AG08395 (cell line): ENCODE data around the gene ELK1.
A peak's percentile ranks its signal among the peaks of the same experiment; 100 is the strongest.
"Not testable (repeated sequence)": the region's sequence is repeated elsewhere in the genome, so short reads cannot be mapped to it uniquely, and the experiment has no call there.

Source experiments
- DNase-seq: peaks from one replicate; pipeline ENCODE4 v3.0.0; 2012; ENCODE audit warnings: mixed read lengths, low spot score

ELK1 gene, protein sequence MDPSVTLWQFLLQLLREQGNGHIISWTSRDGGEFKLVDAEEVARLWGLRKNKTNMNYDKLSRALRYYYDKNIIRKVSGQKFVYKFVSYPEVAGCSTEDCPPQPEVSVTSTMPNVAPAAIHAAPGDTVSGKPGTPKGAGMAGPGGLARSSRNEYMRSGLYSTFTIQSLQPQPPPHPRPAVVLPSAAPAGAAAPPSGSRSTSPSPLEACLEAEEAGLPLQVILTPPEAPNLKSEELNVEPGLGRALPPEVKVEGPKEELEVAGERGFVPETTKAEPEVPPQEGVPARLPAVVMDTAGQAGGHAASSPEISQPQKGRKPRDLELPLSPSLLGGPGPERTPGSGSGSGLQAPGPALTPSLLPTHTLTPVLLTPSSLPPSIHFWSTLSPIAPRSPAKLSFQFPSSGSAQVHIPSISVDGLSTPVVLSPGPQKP

GRCh38 chrX:47650164-47651042 lies at the start of gene ELK1:
ELK1 (minus strand) TSS chrX:47650563; CDS start chrX:47641441, 9,122 bp downstream.
- DNase-seq, result peak; percentile 92

GRCh38 chrX:47697181-47697580 lies 46.8 kb upstream of the ELK1 start:
- no peak for DNase-seq

DNA sequence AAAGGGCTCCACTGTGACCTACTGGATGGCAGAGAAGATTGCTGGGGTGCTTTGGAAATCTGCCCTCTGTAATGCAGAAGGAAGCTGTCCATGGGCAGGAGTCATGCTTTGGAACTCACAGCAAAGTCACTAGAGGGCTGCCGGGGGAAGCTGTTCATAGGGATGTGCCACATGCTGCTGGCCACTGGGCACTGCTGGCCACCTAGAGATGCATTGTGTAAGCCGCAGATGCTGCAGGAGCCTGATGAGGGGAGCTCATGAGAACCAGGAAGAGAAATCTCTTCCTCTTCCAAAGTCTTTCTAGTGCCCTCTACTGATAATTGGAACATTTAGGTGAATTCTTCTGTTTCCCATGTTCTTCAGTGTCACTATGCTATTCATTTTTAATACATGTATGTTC lies 39.8 kb upstream of the ELK1 start:
- DNase-seq, result no peak

DNA sequence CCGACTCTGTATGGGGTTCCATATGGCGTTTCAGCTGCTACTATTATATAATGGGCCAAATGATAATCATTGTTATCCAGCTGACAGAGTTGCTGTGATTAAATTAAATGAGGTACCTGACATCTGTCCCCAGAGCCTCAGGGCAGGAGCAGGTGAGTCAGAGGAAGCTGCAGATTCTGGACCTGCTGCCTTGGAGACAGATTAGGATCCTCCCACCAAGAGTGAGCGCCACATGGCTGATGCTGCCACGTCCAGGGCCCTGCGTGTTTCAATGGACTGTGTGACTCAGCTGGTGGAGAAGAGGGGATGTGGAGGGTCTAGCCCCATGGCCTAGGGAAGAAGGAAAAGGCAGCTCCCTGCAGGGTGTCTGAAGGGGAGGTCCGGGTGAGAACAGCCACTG lies 36.9 kb upstream of the ELK1 start:
- DNase-seq, result no peak

- no peak for DNase-seq
These were observed 33.5 kb upstream of the ELK1 start for GRCh38 chrX:47683829-47684205.

- no peak for DNase-seq
These were observed 32.9 kb upstream of the ELK1 start for GRCh38 chrX:47683184-47683828.

DNA sequence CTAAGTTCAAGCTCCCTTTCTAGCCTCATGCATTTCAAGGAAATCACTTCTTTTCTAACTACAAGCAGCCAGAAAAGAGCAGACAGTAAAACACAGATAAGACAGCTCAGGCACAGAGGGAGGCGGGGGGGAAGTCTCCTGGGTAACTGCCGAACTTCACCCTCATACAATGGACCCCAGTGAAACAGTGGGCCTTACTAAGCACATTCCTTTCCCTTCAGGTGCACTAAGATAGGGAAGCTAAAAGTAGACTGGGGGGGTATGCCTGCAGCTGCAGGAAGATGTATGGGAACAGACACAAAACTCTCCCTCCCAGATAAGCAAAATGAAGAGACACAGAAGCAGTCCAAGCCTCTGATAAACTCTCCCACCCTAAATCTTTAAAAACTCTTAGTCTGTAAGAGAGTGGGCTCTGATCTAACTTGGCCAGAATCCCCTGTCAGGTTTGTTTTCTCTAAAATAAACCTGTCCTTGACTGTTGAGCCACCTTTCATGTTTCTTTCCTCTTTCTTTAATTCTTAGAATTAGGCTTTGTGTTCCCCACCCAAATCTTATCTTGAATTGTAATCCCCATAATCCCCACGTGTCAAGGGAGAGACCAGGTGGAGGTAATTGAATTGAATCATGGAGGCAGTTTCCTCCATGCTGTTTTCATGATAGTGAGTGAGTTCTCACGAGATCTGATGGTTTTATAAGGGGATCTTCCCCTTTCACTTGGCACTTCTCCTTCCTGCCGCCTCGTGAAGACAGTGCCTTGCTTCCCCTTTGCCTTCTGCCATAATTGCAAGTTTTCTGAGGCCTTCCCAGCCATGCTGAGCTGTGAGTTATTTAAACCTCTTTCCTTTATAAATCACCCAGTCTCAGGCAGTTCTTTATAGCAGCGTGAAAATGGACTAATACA lies 25.8 kb upstream of the ELK1 start:
- not testable (repeated sequence) for DNase-seq

GRCh38 chrX:47674776-47675175 lies 24.4 kb upstream of the ELK1 start:
- DNase-seq, result no peak

DNA sequence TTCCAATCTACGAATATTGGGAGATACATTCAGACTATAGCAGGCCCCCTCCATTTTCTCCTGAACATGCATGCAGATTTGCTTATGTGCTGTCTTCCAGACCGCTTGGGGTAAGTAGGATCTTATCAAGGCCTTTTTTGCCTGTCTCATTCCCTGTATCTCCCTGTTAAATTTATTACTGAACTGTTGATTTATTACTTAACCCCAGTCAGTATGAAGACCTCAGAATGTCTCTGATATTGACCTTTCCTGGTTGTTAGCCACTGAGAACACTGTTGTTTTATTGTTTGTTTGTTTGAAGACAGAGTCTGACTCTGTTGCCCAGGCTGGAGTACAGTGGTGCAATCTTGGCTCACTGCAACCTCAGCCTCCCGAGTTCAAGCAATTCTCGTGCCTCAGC lies 15.4 kb upstream of the ELK1 start:
- DNase-seq, result not testable (repeated sequence)

DNA sequence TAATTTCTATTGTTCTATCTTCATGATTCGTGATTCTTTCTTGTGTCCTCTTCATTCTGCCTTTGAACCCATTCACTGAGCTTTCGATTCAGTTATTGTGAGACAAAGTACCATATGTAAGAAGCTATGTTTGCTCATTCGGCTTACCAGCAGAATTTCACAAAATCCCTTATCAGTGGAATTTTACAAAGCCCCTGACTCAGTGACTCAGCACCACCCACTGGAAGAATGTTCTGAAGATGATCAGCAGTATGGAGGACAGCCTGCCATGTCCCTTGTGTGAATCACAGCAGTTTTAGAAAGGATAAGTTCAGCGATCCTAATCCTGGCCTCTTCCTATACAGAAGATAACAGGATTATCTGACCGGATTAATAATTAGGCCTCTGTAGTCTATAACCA lies 14.4 kb upstream of the ELK1 start:
- DNase-seq, result no peak

DNA sequence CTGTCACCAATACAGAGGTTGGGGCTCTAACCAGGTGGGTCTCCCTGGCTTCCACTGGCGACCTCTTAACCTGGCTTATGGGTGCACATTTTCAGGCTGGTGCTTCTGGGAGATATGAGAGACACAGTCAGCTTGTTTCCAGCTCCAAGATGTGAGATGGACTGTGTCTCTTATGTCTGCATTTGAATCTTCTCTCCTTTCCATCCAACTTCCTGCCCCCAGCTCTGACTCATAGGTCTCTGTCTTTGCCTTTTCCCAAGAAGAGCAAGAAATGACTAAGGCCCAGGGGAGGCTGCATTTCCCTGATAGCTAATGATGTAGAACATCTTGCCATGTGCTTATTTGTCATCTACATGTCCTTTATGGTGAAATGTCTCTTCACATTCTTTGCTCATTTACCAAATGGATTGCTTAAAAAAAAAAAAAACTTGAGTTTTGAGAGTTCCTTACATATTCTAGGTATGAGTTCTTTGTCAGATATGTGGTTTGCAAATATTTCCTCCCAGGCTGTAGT lies 11.8 kb upstream of the ELK1 start:
- peak; percentile 70 for DNase-seq

- DNase-seq, result no peak
These were observed 11.2 kb upstream of the ELK1 start for GRCh38 chrX:47661539-47661938.

DNA sequence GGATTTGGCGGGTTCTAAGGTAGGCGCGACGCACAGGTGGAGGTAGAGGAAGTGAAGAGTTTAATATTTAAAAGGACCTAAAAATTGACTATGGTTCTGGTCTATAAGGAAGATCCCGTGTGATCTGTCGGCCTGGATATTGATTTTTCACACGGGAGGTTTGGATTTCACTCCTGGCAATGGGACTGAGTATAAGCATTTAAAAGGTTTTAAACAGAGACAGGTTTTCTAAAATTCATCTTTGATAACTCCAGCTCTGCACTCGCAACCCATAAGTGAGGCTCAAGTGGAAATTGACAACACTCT lies 9.0 kb upstream of the ELK1 start:
- no peak for DNase-seq

- DNase-seq, result peak; percentile 89
These were observed 8.5 kb upstream of the ELK1 start, which contains the start of gene UXT for GRCh38 chrX:47658684-47659420. UXT (minus strand) TSS chrX:47659180; CDS start chrX:47658927, 253 bp downstream.

GRCh38 chrX:47658301-47658683 lies 7.9 kb upstream of the ELK1 start:
- no peak for DNase-seq

DNA sequence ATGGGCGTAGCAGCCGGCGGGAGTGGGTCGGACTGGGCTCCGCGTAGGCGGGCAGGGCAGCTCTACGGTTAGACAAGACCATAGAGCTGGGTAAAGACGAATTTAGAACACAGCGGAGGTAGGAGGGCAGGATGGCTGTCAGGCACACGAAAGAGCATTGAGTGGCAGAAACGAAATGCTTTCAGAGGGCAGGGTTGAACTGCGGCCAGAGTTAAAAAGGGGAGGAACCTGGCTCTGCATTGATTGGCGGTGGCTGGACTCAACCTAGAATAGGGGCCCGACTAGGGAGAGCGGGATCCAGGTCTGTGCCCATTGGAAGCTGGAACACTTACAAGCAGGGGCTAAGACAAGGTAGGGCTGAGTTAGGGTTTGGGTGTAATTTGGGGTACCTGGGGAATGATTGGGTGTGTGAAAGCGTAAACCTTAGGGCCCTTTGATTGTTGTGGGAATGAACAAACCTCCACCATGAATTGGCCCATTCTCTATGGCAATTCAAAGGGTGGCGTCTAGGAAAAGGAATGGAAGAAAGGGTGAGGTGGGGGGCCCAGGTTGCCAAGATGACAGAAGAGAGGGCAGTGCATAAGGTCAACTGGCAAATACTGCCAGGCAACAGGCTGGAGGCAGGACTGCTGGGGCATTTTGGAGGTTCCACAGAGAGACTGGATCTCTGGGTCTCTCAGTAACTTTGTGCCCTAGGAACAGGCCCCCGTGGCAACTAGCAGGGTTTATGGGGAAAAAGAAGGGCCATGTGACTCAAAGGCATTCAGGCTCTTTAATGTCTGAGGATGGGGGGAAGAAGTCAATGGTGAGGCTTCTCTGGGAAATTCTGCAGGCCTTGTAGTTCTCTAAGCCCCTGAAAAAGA lies 911 bp upstream of the ELK1 start:
- DNase-seq, result no peak

DNA sequence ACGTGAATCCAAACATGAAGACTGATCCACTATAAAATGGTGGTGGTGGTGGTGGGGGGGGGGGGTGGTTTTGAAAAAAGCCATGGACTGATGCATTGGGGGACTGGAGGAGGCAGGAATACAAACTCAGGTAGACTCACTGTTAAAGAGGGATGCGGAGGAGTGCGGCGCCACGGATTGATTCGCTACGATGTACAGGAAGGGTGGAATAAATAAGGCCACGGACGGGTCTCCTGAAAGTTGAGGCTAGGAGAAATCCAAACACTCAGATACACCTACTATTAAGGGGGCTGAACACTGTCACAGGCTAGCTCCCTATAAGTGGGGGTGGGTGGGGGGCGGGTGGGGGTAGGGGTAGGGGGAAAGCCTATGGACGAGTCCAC lies 591 bp downstream of the ELK1 start:
- no peak for DNase-seq

- no peak for DNase-seq
These were observed 1.1 kb downstream of the ELK1 start for GRCh38 chrX:47649271-47649670.

GRCh38 chrX:47648376-47648775 lies 2.0 kb downstream of the ELK1 start:
- DNase-seq, result no peak

DNA sequence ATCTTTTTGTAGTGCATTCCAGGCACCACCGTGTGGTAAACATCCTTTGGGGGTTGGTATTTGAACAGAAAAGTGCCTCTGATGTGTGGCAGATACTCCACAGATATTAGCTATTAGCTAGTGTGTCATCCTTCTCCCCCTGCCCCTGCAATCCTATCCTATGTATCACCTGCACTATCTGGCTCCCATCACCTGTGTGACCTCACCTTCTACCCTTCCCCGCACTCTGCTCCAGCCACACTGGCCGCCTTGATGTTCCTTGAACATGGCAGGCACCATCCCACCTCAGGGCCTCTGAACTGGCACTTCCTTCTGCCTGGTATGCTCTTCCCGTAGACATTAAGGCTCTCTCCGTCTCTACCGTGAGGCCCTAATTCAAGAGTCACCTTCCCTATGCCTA lies 3.7 kb downstream of the ELK1 start:
- no peak for DNase-seq
